GM23338 (cell line): ENCODE data around the gene GRIN2D. TPM values are rescaled to one million over a fixed set of nuclear protein-coding genes. Genes with fewer than 3 reads are reported as not detected.

Experiments used
- ATAC-seq: fragments of 200-7000 bp; cut with Tn5 transposase; 3 replicates; pipeline ENCODE4 v1.9.1; 2020
- DNase-seq: peaks from one replicate; pipeline ENCODE4 v3.0.0-alpha.2; 2015; ENCODE audit warnings: low spot score
- H2AFZ ChIP-seq: fragments of 200-600 bp; sonication (generic); 2 replicates; pipeline ENCODE4 v1.8.0; 2016; ENCODE audit warnings: antibody characterized with exemption, mild to moderate bottlenecking, moderate library complexity
- H3F3A ChIP-seq: fragments of 200-600 bp; sonication (generic); replicated peaks from 2 replicates; pipeline ENCODE4 v1.8.0; 2017; ENCODE audit warnings: antibody characterized with exemption, mixed run types, low read depth
- H3K27ac ChIP-seq: fragments of 200-600 bp; sonication (generic); 2 replicates; pipeline ENCODE4 v1.6.1; 2016; ENCODE audit warnings: low read depth
- H3K27me3 ChIP-seq: fragments of 200-600 bp; sonication (generic); 2 replicates; pipeline ENCODE4 v1.8.0; 2016; ENCODE audit warnings: mild to moderate bottlenecking, mixed run types, moderate library complexity; ENCODE audit not compliant: insufficient read depth
- H3K36me3 ChIP-seq: fragments of 200-600 bp; sonication (generic); 2 replicates; pipeline ENCODE4 v1.8.0; 2016; ENCODE audit warnings: mild to moderate bottlenecking; ENCODE audit not compliant: insufficient read depth
- H3K4me1 ChIP-seq: fragments of 200-600 bp; sonication (generic); 2 replicates; pipeline ENCODE4 v1.8.0; 2016; ENCODE audit warnings: mild to moderate bottlenecking, moderate library complexity; ENCODE audit not compliant: insufficient read depth
- H3K4me2 ChIP-seq: fragments of 200-600 bp; sonication (generic); 2 replicates; pipeline ENCODE4 v1.7.1; 2017; ENCODE audit warnings: mixed run types
- H3K4me3 ChIP-seq: fragments of 200-600 bp; sonication (generic); 2 replicates; pipeline ENCODE4 v1.6.1; 2016; ENCODE audit warnings: mixed run types
- H3K79me2 ChIP-seq: fragments of 200-600 bp; sonication (generic); replicated peaks from 2 replicates; pipeline ENCODE4 v1.8.0; 2017; ENCODE audit warnings: mild to moderate bottlenecking; ENCODE audit not compliant: insufficient read depth
- H3K9me2 ChIP-seq: fragments of 200-600 bp; sonication (generic); 2 replicates; pipeline ENCODE4 v1.8.0; 2017; ENCODE audit not compliant: insufficient read depth
- H4K20me1 ChIP-seq: fragments of 200-600 bp; sonication (generic); replicated peaks from 2 replicates; pipeline ENCODE4 v1.8.0; 2017; ENCODE audit warnings: mild to moderate bottlenecking; ENCODE audit not compliant: insufficient read depth
- H3K27ac Mint-ChIP-seq: 2 replicates; pipeline ENCODE4 v1.8.0; 2020; ENCODE audit warnings: inconsistent platforms, mild to moderate bottlenecking, moderate library complexity, mixed read lengths
- H3K27me3 Mint-ChIP-seq: 3 replicates; pipeline ENCODE4 v1.8.0; 2022; ENCODE audit warnings: low read depth, mild to moderate bottlenecking, moderate library complexity, mixed read lengths, inconsistent platforms; ENCODE audit not compliant: insufficient read depth, poor library complexity
- H3K36me3 Mint-ChIP-seq: 3 replicates; pipeline ENCODE4 v1.8.0; 2021; ENCODE audit warnings: low read depth, mild to moderate bottlenecking, inconsistent platforms, moderate library complexity, mixed read lengths
- H3K4me1 Mint-ChIP-seq: 3 replicates; pipeline ENCODE4 v1.8.0; 2020; ENCODE audit warnings: mild to moderate bottlenecking, inconsistent platforms, mixed read lengths
- H3K4me3 Mint-ChIP-seq: 3 replicates; pipeline ENCODE4 v1.8.0; 2021; ENCODE audit warnings: moderate library complexity, mild to moderate bottlenecking, inconsistent platforms, mixed read lengths
- H3K9me3 Mint-ChIP-seq: 3 replicates; pipeline ENCODE4 v1.8.0; 2020; ENCODE audit warnings: moderate library complexity, mild to moderate bottlenecking, inconsistent platforms, mixed read lengths
- CREB1 ChIP-seq: fragments of 250-450 bp; sonication (Bioruptor Pico); IDR thresholded peaks from 2 replicates; pipeline ENCODE4 v1.5.0; 2020; ENCODE audit warnings: low read depth, mild to moderate bottlenecking, moderate library complexity
- ETS1 ChIP-seq: IDR thresholded peaks from 2 replicates; pipeline ENCODE4 v1.6.1; 2016; ENCODE audit warnings: antibody characterized with exemption
- EZH2 ChIP-seq: fragments of 200-600 bp; sonication (generic); IDR thresholded peaks from one replicate; pipeline ENCODE4 v1.8.0; 2017; ENCODE audit warnings: antibody characterized with exemption, mild to moderate bottlenecking, low read depth; ENCODE audit not compliant: unreplicated experiment
- EZH2phosphoT487 ChIP-seq: fragments of 200-600 bp; sonication (generic); IDR thresholded peaks from one replicate; pipeline ENCODE4 v1.8.1; 2018; ENCODE audit warnings: antibody characterized with exemption; ENCODE audit not compliant: unreplicated experiment
- JUNB ChIP-seq: IDR thresholded peaks from one replicate; pipeline ENCODE4 v1.6.1; 2016; ENCODE audit warnings: antibody characterized with exemption; ENCODE audit not compliant: unreplicated experiment
- NANOG ChIP-seq: IDR thresholded peaks from 2 replicates; pipeline ENCODE4 v1.6.1; 2016; ENCODE audit warnings: antibody characterized with exemption, borderline replicate concordance
- POLR2AphosphoS5 ChIP-seq: IDR thresholded peaks from 2 replicates; pipeline ENCODE4 v1.6.1; 2016; ENCODE audit warnings: antibody characterized with exemption, low read depth
- STAT1 ChIP-seq: IDR thresholded peaks from one replicate; pipeline ENCODE4 v1.6.1; 2016; ENCODE audit warnings: antibody characterized with exemption; ENCODE audit not compliant: unreplicated experiment
- ZNF114 ChIP-seq: fragments of 250-450 bp; sonication (Bioruptor Pico); IDR thresholded peaks from 2 replicates; pipeline ENCODE4 v1.5.0; 2020; ENCODE audit warnings: mild to moderate bottlenecking, moderate library complexity
- ZNF462 ChIP-seq: fragments of 250-450 bp; sonication (Bioruptor Pico); IDR thresholded peaks from 2 replicates; pipeline ENCODE4 v1.5.0; 2020; ENCODE audit warnings: mild to moderate bottlenecking, moderate library complexity
- polyA plus RNA-seq: library from polyadenylated mRNA; unstranded; fragments of >200 nt; fragmentation: Nextera tagmentation; extraction: Ambion mirVana; gene quantifications from 2 replicates; pipeline ENCODE4 v1.2.1, GENCODE V29; 2016
- total RNA-seq: library from RNA; depleted of rRNA; stranded (reverse); fragments of >200 nt; shearing (Covaris generic); gene quantifications from 2 replicates; pipeline ENCODE4 v1.2.3, GENCODE V29; 2014
- TF ChIP-seq, protein P1 (sequence below), 2 experiments: fragments of 200-600 bp in 1 of 2; sonication (generic) in 1 of 2; conservative IDR thresholded peaks; 2 replicates each; pipeline versions ENCODE4 v1.5.1 to v1.6.1; 2016 to 2017; ENCODE audit warnings: antibody characterized with exemption in 2 of 2, low read depth in 2 of 2, mild to moderate bottlenecking in 2 of 2, moderate library complexity in 1 of 2
- TF ChIP-seq, protein P2 (sequence below): IDR thresholded peaks from one replicate; pipeline ENCODE4 v1.6.1; 2018; ENCODE audit warnings: antibody characterized with exemption; ENCODE audit not compliant: unreplicated experiment

The GRIN2D gene
- total and polyA plus RNA-seq, 2 experiments from 2014 or later, result 4.4 to 20.0 TPM

- peaks cover 26% of the 10 kb centered on the region for H3K27me3 Mint-ChIP-seq
- peaks cover 15% of the 10 kb centered on the region for H3K4me1 ChIP-seq
- TF ChIP-seq EZH2 (no peak), STAT1 (no peak), JUNB (no peak), ZNF462 (CRISPR knock-in tag) (no peak), CREB1 (no peak), EZH2phosphoT487 (no peak), POLR2AphosphoS5 (no peak), ZNF114 (CRISPR knock-in tag) (no peak), ETS1 (no peak), NANOG (no peak)
- TF ChIP-seq, protein P1, sequence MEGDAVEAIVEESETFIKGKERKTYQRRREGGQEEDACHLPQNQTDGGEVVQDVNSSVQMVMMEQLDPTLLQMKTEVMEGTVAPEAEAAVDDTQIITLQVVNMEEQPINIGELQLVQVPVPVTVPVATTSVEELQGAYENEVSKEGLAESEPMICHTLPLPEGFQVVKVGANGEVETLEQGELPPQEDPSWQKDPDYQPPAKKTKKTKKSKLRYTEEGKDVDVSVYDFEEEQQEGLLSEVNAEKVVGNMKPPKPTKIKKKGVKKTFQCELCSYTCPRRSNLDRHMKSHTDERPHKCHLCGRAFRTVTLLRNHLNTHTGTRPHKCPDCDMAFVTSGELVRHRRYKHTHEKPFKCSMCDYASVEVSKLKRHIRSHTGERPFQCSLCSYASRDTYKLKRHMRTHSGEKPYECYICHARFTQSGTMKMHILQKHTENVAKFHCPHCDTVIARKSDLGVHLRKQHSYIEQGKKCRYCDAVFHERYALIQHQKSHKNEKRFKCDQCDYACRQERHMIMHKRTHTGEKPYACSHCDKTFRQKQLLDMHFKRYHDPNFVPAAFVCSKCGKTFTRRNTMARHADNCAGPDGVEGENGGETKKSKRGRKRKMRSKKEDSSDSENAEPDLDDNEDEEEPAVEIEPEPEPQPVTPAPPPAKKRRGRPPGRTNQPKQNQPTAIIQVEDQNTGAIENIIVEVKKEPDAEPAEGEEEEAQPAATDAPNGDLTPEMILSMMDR (conservative IDR thresholded peaks at IDR 0.05; ENCODE audit: low read depth in 2 of 2), result no peak
- TF ChIP-seq, protein P2, sequence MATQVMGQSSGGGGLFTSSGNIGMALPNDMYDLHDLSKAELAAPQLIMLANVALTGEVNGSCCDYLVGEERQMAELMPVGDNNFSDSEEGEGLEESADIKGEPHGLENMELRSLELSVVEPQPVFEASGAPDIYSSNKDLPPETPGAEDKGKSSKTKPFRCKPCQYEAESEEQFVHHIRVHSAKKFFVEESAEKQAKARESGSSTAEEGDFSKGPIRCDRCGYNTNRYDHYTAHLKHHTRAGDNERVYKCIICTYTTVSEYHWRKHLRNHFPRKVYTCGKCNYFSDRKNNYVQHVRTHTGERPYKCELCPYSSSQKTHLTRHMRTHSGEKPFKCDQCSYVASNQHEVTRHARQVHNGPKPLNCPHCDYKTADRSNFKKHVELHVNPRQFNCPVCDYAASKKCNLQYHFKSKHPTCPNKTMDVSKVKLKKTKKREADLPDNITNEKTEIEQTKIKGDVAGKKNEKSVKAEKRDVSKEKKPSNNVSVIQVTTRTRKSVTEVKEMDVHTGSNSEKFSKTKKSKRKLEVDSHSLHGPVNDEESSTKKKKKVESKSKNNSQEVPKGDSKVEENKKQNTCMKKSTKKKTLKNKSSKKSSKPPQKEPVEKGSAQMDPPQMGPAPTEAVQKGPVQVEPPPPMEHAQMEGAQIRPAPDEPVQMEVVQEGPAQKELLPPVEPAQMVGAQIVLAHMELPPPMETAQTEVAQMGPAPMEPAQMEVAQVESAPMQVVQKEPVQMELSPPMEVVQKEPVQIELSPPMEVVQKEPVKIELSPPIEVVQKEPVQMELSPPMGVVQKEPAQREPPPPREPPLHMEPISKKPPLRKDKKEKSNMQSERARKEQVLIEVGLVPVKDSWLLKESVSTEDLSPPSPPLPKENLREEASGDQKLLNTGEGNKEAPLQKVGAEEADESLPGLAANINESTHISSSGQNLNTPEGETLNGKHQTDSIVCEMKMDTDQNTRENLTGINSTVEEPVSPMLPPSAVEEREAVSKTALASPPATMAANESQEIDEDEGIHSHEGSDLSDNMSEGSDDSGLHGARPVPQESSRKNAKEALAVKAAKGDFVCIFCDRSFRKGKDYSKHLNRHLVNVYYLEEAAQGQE, result no peak
- H3F3A ChIP-seq, result peaks cover 10% of the 10 kb centered on the region; the same call in 1 of the 2 replicates
- no peaks in the 10 kb centered on the region for H3K9me3 Mint-ChIP-seq
- no peaks in the 10 kb centered on the region for H3K79me2 ChIP-seq
- H3K4me3 Mint-ChIP-seq, result no peak overlapping the region
- ATAC-seq (no peak), DNase-seq (no peak)
- H3K27ac ChIP-seq, result no peak overlapping the region
- peaks cover 15% of the 10 kb centered on the region for H3K36me3 Mint-ChIP-seq
- no peak overlapping the region for H3K27ac Mint-ChIP-seq
- no peak overlapping the region for H3K4me3 ChIP-seq
- H3K4me2 ChIP-seq, result no peak overlapping the region
- peaks cover 16% of the 10 kb centered on the region for H3K36me3 ChIP-seq
- H3K9me2 ChIP-seq, result no peaks in the 10 kb centered on the region
- H3K4me1 Mint-ChIP-seq, result peaks cover 24% of the 10 kb centered on the region; the same call in 2 of the 3 replicates
- no peak overlapping the region for H2AFZ ChIP-seq
- H3K27me3 ChIP-seq, result no peaks in the 10 kb centered on the region
- H4K20me1 ChIP-seq, result no peaks in the 10 kb centered on the region
Observed at GRCh38 chr19:48417421-48417820, 24.0 kb downstream of the GRIN2D start.
